Psoas muscle (tissue), 8 donors: ENCODE data around the gene PTPN7. TPM values are rescaled to one million over a fixed set of nuclear protein-coding genes. Genes with fewer than 3 reads are reported as not detected.

Experiments used
- ATAC-seq, 4 donors: fragments of 200-7000 bp; cut with Tn5 transposase; one replicate each; pipeline ENCODE4 v1.9.1; 2020; ENCODE audit warnings: moderate library complexity in 3 of 4, mild to moderate bottlenecking in 2 of 4
- DNase-seq, 2 donors: peaks; one replicate each; pipeline ENCODE4 v3.0.0-alpha.2; 2020
- H3K27ac ChIP-seq: fragments of 200-600 bp; one replicate; pipeline ENCODE4 v1.8.0; 2022
- H3K27me3 ChIP-seq, 3 donors: fragments of 200-600 bp in 1 of 3; one replicate each; pipeline versions ENCODE4 v1.6.1 to v1.8.0; 2013 to 2022; ENCODE audit warnings: low read length in 2 of 3, mild to moderate bottlenecking in 2 of 3, moderate library complexity in 1 of 3; ENCODE audit not compliant: insufficient read depth in 3 of 3
- H3K36me3 ChIP-seq, 2 donors: fragments of 200-600 bp in 1 of 2; one replicate each; pipeline versions ENCODE4 v1.6.1 to v1.8.0; 2013 to 2022; ENCODE audit warnings: low read depth in 1 of 2, mild to moderate bottlenecking in 1 of 2, moderate library complexity in 1 of 2; ENCODE audit not compliant: insufficient read depth in 1 of 2
- H3K4me1 ChIP-seq: fragments of 200-600 bp; one replicate; pipeline ENCODE4 v1.8.0; 2022
- H3K4me3 ChIP-seq: fragments of 200-600 bp; one replicate; pipeline ENCODE4 v1.8.0; 2022; ENCODE audit warnings: mild to moderate bottlenecking
- H3K9me3 ChIP-seq: fragments of 200-600 bp; one replicate; pipeline ENCODE4 v1.8.0; 2022
- WGBS, 3 donors: extraction: QIAGEN DNeasy Blood & Tissue Kit; methylation state at CpG; one replicate each; pipeline versions ENCODE4 v1.1.6 to v1.1.7; 2013; 5-methylcytosine and 5-hydroxymethylcytosine counted together
- intact Hi-C, 2 donors: fragments of 100-400 bp; cut with DNase I; formaldehyde crosslinking; loops; one replicate each; pipeline versions ENCODE4 v1.11.0 to v1.14.2; 2022
- polyA plus RNA-seq, 3 donors: library from polyadenylated mRNA; stranded (reverse); fragments of 200-250 nt; gene quantifications; one replicate each; pipeline ENCODE4 v1.2.3, GENCODE V29; 2013
- total RNA-seq, 4 donors: library from RNA; stranded (reverse); fragmentation: NEBNext Ultra II Directional in 2 of 4; extraction: Animal tissue kit (Norgen Biotek cat#: 25700) in 2 of 4; gene quantifications; one replicate each; pipeline versions ENCODE4 v1.2.1 to v1.2.4, GENCODE V29; 2021 to 2023
- TF ChIP-seq, protein P1 (sequence below): fragments of 200-600 bp; IDR thresholded peaks from one replicate; pipeline ENCODE4 v1.8.0; 2022; ENCODE audit warnings: antibody characterized with exemption
- donor health status: healthy with polysubstance abuse.
- donor health status: DM: no; HTN: no; CAD: no; lungs with moderate emphysema.
- donor health status: Bipolar disorder and iron deficiency.
- donor health status: healthy.
- donor health status: DM: yes; HTN: yes; CAD: no.
- donor health status: DM: no; HTN: no; CAD: no.
- donor health status: DM: no; HTN: no; CAD: no.
- donor health status: DM: yes; HTN: yes; CAD: no.

PTPN7 gene
- total and polyA plus RNA-seq, 7 donors: 0.10 to 1.0 (median 0.32) TPM

DNA sequence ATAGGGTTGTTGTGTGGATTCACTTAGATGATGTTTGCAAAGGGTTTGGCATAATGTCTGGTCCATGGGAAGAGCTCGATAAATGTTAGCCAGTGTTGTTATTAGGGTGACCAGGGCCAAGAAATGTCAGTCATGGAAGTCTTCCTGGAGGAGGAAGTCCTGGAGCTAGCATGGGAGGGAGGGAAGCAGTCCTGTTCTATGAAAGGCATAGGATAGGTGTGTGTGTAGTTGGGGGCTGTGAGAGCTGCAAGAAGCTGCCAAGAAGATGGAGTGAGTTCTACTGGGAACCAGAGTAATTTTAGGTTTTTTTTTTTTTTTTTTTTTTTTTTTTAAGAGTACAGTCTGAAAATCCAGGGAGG is 37.9 kb upstream of the PTPN7 start:
- peaks cover 0 to 11% (median 0%) of the 10 kb centered on the region in 3 donors for H3K27me3 ChIP-seq
- TF ChIP-seq, protein P1, sequence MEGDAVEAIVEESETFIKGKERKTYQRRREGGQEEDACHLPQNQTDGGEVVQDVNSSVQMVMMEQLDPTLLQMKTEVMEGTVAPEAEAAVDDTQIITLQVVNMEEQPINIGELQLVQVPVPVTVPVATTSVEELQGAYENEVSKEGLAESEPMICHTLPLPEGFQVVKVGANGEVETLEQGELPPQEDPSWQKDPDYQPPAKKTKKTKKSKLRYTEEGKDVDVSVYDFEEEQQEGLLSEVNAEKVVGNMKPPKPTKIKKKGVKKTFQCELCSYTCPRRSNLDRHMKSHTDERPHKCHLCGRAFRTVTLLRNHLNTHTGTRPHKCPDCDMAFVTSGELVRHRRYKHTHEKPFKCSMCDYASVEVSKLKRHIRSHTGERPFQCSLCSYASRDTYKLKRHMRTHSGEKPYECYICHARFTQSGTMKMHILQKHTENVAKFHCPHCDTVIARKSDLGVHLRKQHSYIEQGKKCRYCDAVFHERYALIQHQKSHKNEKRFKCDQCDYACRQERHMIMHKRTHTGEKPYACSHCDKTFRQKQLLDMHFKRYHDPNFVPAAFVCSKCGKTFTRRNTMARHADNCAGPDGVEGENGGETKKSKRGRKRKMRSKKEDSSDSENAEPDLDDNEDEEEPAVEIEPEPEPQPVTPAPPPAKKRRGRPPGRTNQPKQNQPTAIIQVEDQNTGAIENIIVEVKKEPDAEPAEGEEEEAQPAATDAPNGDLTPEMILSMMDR: no peak
- H3K36me3 ChIP-seq: no peaks in the 10 kb centered on the region
- peaks cover 18% of the 10 kb centered on the region for H3K4me1 ChIP-seq
- no peaks in the 10 kb centered on the region for H3K9me3 ChIP-seq
- no peak overlapping the region for H3K4me3 ChIP-seq
- ATAC-seq: no peak
- DNase-seq: no peak
- WGBS, 3 donors: 71 to 78% (median 76%) methylated on average over 1 of the region's 1 CpG
- no peak overlapping the region for H3K27ac ChIP-seq
- intact Hi-C loops: no loop called here

DNA sequence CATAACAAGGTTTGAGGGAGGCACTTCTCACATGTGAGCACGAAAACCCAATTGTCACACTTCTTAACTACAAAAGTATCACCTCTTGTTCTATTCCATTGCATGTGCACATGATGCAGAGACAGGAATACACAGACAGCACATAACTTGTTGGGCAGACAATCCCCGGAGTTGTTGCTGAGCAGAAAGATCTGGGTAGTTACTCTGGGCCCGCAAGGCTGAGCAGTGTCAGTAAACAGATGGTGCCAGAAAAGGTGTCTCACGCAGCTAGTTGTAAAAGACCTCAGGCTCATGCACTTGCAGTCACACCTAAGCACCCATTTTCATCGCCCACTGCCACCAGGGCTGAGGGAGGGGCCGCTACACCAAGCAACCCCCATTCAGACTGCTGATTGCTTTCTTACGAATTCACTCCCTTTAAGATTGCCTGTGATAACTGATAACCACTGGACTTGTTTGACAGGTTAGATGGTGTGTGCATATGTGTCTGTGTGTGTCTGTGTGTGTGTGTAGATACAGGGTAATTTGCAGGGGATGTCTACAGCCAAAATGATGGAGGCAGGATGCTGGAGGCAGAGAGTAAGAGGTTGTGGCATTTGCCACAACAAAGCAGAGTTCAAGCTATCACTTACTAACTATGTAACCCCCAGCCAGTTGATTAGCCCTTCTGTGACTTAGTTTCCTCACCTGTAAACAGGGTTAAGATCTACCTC is 37.4 kb upstream of the PTPN7 start:
- no peak for ATAC-seq
- Histone ChIP-seq H3K4me1 (peaks cover 18% of the 10 kb centered on the region), H3K27me3 (peaks cover 0 to 16% (median 0%) of the 10 kb centered on the region in 3 donors), H3K9me3 (no peaks in the 10 kb centered on the region), H3K27ac (no peak overlapping the region), H3K4me3 (no peak overlapping the region), H3K36me3 (no peaks in the 10 kb centered on the region)
- 86 to 91% (median 89%) methylated on average over 7 of the region's 7 CpGs for WGBS, 3 donors
- intact Hi-C loops: no loop called here
- no peak for DNase-seq
- TF ChIP-seq, protein P1: no peak

DNA sequence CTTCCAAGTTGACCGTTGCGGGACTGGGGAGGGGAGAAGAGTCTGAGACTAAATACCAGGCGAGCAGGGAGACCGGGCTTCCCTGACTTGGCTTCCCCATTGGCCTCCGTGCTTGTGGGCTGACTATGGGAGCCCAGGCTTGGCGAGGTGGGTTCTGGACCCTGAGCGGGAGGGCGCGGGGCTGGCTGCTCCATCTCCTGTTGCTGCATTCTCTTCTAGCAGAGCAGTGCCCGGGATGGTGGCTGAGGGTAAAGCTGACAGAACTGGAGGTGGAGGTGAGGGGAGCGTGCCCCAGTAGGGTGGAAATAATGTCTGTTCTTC is 33.9 kb upstream of the PTPN7 start:
- Histone ChIP-seq H3K27ac (no peak overlapping the region), H3K36me3 (no peaks in the 10 kb centered on the region), H3K9me3 (no peaks in the 10 kb centered on the region), H3K27me3 (peaks cover 0 to 16% (median 0%) of the 10 kb centered on the region in 3 donors), H3K4me3 (peak overlapping the region; percentile 25), H3K4me1 (peaks cover 2% of the 10 kb centered on the region)
- 55 to 63% (median 62%) methylated on average over 9 to 11 of the region's 11 CpGs for WGBS, 3 donors
- DNase-seq (no peak), ATAC-seq (no peak)
- intact Hi-C loops: no loop called here
- TF ChIP-seq, protein P1: no peak

DNA sequence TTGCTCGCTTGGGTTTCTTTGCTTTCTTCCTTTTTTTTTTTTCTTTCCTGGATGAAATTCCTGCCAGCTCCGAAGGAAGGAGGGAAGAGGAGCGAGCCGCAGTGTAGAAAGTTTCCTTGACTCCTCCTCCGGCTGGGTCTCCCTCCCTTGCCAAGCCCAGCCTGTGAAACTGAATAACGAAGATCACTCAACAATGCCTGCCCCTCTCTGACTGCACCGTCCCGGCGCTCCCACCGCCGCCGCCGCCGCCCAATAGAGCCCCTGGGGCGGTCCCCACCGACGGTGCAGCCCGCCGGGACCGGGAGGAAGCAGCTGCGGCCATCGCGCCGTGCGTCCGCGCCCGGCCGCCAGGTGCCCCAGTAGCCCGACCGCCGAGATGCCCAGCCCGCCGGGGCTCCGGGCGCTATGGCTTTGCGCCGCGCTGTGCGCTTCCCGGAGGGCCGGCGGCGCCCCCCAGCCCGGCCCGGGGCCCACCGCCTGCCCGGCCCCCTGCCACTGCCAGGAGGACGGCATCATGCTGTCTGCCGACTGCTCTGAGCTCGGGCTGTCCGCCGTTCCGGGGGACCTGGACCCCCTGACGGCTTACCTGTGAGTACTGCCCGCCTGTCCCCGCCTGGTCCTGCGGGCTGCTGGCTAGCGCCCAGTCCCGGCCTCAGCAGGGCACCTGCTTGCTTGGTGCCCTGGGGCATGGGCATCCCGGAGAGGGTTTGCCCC is 33.4 kb upstream of the PTPN7 start, which contains the start of gene LGR6:
TSS of gene LGR6 (plus strand) at position 186 of the 714 bp plus-strand sequence. CDS start at position 377, 191 bp downstream.
- Histone ChIP-seq H3K9me3 (no peaks in the 10 kb centered on the region), H3K4me1 (no peaks in the 10 kb centered on the region), H3K27ac (no peak within 1 kb of the TSS), H3K4me3 (peak within 1 kb of the TSS; percentile 25), H3K36me3 (no peaks in the 10 kb centered on the region), H3K27me3 (peaks cover 0 to 16% (median 0%) of the 10 kb centered on the region in 3 donors)
- TF ChIP-seq, protein P1: no peak
- intact Hi-C loops: no loop called here
- ATAC-seq: peak in 3 of 4 donors; percentile 36 to 56 (median 40)
- WGBS, 3 donors: 5 to 7% (median 5%) methylated on average over 47 to 61 of the region's 61 CpGs
- no peak for DNase-seq
